Cardiac septum (tissue), 1 donor: ENCODE results near the gene SLC5A12. TPM values are rescaled to one million over a fixed set of nuclear protein-coding genes. Genes with fewer than 3 reads are reported as not detected.
"Not testable (repeated sequence)": the region's sequence is repeated elsewhere in the genome, so short reads cannot be mapped to it uniquely, and the experiment has no call there.

ENCODE experiments used
- DNase-seq: peaks from one replicate; pipeline ENCODE4 v3.0.0-alpha.2; 2020; ENCODE audit warnings: low spot score
- intact Hi-C: fragments of 100-400 bp; cut with DNase I; formaldehyde crosslinking; loops from one replicate; pipeline ENCODE4 v1.14.0; 2022
- total RNA-seq: library from RNA; stranded (reverse); fragmentation: NEBNext Ultra II Directional; extraction: Animal tissue kit (Norgen Biotek cat#: 25700); gene quantifications from one replicate; pipeline ENCODE4 v1.2.1, GENCODE V29; 2021
- donor health status: DM: no; HTN: no; CAD: no.

Gene SLC5A12
- total RNA-seq, 1 donor from 2014 or later: 0.11 TPM

GRCh38 chr11:26675233-26675928 is 46.5 kb downstream of the SLC5A12 start:
- intact Hi-C loops: no loop called here
- no peak for DNase-seq

GRCh38 chr11:26665946-26666345 is 55.9 kb downstream of the SLC5A12 start:
- DNase-seq: no peak
- intact Hi-C loops: no loop called here

- no peak for DNase-seq
- intact Hi-C loops: no loop called here
Observed at GRCh38 chr11:26665036-26665435, 56.8 kb downstream of the SLC5A12 start.

GRCh38 chr11:26662916-26663315 is 58.9 kb downstream of the SLC5A12 start:
- intact Hi-C loops: no loop called here

GRCh38 chr11:26655287-26655686 is 66.6 kb downstream of the SLC5A12 start:
- intact Hi-C loops: no loop called here
- no peak for DNase-seq

More at GRCh38 chr11:26662916-26663315, 58.9 kb downstream of the SLC5A12 start:
- DNase-seq: no peak

- DNase-seq: no peak
- intact Hi-C loops: loop anchor here (5.0 kb wide), 1 partner anchor 355 kb away; no protein-coding TSS in a partner anchor
Observed at GRCh38 chr11:26651916-26652315, 69.9 kb downstream of the SLC5A12 start.

GRCh38 chr11:26649884-26650283 is 72.0 kb downstream of the SLC5A12 start:
- intact Hi-C loops: loop anchor here (5.0 kb wide), 1 partner anchor 353 kb away; no protein-coding TSS in a partner anchor
- DNase-seq: no peak

- DNase-seq, intact Hi-C loops: not testable (repeated sequence)
Observed at GRCh38 chr11:26643314-26643713, 78.5 kb downstream of the SLC5A12 start.

GRCh38 chr11:26632691-26633159 is 89.1 kb downstream of the SLC5A12 start:
- intact Hi-C loops: no loop called here
- DNase-seq: no peak

- intact Hi-C loops: no loop called here
- DNase-seq: no peak
Observed at GRCh38 chr11:26626346-26626745, 95.5 kb downstream of the SLC5A12 start.

GRCh38 chr11:26623076-26623659 is 98.7 kb downstream of the SLC5A12 start:
- intact Hi-C loops: no loop called here
- no peak for DNase-seq

- DNase-seq: no peak
- intact Hi-C loops: no loop called here
Observed at GRCh38 chr11:26622181-26622580, 99.7 kb downstream of the SLC5A12 start.

GRCh38 chr11:26621132-26621531 is 100.7 kb downstream of the SLC5A12 start:
- DNase-seq: no peak
- intact Hi-C loops: no loop called here

GRCh38 chr11:26620282-26621045 is 101.4 kb downstream of the SLC5A12 start:
- no peak for DNase-seq
- intact Hi-C loops: no loop called here

GRCh38 chr11:26618441-26618840 is 103.4 kb downstream of the SLC5A12 start:
- DNase-seq: no peak
- intact Hi-C loops: no loop called here

Other genes with a start within 250 kb of the SLC5A12 start
- not detected for gene MUC15, start 149.8 kb downstream of the SLC5A12 start, total RNA-seq